Fibroblast of skin of left quadriceps (primary cell): Measurements from ENCODE around the gene CERCAM.
"Not testable (repeated sequence)": the region's sequence is repeated elsewhere in the genome, so short reads cannot be mapped to it uniquely, and the experiment has no call there.

Experiments used
- DNase-seq, 2 experiments: peaks; one replicate each; pipeline ENCODE4 v3.0.0-alpha.2; 2013; ENCODE audit warnings: low read depth in 2 of 2

CERCAM gene

DNA sequence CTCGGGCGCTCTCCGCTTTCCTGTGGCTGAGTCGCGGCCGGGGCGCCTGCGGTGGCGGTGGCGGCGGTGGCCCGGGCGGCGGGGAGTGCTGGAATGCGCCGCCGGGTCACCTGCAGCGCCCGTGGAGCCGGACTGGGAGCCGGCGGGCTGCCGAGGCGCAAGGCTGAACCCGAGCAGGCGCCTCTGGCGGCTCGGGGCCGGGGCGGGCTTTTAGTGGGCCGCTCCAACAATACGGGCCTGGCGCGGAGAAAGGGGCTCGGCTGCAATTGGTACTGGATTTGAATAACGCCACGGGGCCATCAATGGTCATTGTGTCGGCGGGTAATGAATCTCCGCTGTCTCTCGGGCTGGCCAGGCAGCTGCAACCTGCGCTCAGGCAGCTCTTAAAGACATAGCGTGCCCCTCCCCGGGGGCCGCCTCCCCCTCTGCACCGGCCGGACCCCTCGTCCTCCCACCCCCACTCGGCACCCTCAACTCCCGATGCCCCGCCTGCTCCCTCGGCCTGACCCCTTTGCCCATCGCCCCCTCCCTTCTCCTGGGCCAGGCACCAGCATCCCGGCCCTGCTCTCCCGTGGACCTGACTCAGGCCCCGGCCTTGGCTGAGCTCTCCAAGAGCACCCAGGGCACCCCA lies 27.4 kb upstream of the CERCAM start:
- DNase-seq: no peak

DNA sequence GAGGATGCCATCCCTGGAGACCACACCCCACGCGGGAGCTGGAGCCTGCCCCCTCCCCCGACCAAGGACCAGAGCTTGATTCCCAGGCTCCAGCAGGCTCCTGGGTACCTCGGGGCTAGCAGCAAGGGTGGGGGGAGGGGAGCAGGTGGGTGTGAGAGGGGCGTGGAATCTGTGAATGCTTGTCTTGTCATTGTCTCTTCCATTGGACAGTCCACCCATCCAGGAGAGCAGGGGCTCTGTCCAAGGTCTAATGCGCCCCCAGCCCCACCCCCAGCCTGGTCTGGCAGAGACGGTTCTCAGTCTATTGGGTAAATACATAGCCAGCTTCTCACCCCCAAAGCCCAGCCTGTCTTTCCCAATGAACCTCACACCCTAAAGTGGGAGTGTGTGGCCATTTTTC lies 26.7 kb upstream of the CERCAM start:
- DNase-seq: no peak

DNA sequence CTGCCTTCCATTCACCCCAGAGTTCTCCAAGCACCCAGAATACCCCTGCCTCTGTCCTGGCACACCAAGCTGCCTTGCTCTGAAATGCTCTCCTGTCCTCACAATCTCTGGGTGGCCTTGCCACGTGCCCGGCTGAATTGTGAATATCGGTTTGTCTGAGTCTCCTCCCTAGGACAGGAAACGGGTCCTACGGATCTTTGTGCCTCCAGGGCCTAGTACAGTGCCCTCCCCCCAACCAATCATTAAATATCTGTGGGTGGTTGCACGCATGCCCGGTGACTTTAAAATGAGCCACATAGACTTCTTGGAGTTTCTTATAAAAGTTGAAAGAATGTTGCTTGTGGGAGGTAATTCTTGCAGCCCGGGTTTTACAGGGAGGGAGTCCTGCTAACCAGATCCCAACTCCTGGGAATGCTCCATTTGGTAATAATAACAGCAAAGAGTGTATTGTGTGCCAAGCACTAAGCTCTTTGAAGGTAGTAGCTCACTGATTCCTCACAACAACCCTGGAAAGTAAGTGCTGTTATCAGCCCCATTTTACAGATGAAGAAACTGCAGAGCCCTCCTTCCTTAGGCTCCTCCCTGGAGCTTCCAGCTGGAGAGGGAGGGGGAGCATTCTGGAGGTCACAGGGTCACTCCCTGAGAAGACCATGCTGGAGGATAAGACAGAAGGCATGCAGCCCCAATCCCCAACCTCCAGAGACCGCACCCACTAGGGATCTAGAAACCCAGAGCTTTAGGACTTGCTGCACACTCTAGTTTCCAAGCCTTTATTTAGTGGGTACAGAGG lies 26.1 kb upstream of the CERCAM start:
- DNase-seq: no peak

DNA sequence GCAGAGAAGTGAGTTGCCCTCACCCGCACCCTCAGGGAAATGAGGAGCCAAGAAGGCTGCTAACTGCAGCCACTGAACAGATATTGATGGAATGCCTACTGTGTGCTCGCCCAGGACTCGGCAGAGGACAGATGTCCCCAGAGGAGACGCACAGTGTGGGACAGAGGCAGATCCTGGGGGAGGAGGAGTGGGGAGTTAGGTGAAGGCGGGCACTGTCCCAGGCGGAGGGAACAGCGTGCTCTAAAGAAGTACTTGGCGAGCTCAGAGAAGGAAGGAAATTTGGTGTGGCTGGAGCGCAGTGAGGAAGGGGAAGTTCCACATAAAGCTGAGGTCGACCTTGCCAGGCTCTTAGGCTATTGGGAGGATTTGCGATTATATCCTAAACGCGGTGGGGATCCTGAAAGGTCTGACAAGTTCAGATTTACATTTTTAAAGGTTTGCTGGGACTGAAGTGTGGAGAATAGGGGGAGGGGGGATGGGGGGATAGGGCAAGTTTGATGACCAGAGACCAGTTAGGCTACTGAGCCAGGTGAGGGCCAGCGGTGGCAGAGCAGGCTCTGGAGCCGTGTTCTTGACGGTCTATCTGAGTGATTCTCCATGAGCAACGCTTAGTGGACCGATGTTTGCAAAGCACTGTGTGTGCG lies 23.6 kb upstream of the CERCAM start:
- DNase-seq: no peak

DNA sequence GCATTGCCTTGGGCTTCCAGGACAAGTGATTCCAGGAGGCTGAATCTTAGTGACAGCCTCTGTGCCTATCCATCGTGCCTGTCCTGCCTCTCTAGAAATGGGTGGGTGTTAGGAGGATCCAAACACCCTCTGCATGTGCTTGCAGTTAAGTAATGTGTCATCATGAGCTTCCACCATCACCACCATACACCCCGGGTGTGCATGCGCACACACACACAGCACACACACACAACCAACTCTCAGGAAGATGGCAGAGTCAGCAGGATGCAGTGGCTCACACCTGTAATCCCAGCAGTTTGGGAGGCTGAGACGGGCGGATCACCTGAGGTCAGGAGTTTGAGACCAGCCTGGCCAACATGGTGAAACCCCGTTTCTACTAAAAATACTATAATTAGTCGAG lies 22.8 kb upstream of the CERCAM start:
- no peak for DNase-seq

DNA sequence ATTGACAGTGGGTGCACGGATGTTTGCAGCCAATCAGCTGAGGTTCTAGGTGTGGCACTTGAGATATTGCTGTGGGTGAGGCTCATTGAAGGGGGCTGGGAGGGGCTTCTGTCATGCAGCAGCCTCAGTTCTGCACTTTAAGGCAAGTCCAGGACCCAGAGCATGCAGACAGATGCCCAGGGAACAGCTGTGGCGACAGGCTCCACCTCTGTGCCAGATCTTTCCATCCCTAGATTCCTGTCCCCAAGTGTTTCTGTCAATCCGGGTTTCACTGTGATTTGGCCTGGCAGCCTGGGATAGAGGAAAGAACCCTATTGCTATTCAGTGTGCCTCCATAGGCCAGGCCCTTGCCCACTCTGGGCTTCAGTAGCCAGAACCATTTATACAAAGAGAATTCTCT lies 20.8 kb upstream of the CERCAM start:
- DNase-seq: no peak

DNA sequence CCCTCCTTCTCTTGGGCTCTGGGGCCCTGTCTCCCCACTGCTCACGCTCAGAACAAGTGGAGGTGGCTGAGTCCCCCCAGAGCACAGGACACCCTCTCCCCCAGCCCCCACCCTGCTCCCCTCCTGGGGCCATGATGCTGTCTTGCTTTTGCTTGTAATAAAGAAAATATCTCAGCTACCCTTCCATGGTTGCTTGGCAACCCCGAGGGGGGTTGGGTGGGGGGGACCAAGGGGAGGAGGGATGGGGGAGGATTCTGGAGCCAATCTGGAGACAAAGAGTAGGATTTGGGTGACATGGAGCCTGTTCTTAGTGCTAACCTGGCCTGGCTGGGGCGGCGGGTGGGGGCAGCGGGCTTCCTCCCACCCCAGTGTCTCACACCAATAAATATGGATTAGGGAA lies 16.1 kb upstream of the CERCAM start:
- DNase-seq: no peak

DNA sequence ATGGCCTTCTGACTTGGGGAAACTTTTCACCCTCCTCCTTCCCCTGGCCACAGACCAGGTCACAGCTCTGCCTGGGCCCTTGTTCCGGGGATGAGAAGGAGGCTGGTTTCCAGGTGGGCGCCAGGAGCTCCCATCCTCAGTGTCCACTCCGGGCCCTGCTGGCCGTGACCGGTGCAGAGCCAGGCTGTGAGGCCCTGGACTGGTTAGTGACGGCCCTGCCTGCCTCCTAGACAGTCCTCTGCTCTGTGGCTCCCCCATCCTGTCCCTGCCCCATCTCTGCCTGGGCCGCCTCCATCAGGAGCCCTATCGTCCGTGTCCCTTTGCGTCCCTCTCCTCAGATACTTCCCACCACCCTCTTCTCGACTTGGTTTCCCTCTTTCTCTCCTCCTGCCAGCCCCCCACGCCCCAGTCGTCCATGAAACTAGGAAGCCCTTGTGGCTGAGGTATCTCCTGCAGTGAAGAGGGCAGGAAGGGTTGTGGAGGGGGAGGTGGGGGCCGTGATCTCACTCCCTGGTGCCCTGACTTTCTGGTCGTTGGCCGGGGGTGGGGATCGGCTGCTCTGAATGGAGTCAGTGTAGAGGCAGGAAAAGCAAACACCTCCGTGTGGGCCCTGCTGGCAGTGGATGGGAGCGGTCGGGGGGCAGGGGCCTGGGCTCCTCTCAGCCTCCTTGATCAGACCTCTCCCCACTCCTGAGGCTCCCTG lies 15.4 kb upstream of the CERCAM start:
- DNase-seq: no peak

DNA sequence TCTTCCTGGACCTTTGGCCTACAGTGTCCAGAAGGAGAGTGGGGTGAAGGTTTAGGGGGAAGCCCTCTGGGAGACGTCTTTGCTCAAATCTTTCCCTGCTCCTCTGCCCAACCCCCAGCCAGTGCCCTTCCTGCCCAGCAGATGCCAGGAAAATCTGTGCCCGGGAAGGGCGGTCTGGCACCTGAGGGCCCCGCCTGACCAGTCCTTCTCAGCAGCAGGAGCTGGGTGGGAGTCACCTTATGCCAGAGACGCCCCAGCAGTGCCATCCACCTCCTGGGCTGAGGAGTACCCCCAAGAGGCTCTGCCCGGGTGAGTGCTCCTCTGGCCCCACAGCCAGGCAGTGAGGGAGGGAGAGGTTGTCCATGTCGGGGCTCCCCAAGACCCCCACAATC lies 14.9 kb upstream of the CERCAM start:
- DNase-seq: no peak

DNA sequence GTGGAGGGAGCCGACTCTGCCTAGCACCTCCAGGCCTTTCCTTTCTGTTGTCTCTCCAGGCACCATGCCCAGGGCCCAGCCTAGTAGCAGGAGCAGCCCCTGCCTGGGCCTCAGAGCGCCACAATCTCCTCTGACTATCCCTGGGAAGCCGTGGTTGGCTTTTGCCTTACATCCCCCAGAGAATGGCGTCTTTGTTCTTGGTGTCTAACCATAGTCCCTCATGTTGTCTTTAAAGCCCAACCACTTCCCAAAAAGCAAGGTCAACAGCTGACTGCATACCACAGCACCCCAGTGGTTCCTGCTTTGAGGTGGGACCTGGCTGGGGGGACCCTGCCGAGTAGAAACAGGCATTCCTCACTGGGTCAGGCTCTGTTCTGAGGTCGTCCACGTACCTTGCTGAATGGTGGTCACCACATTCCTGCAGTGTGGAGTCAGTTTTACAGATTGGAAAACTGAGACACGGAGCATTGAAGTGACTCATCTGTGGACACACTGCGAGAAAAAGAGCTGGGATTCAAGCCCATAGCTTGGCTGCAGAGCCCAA lies 13.7 kb upstream of the CERCAM start:
- DNase-seq: no peak

DNA sequence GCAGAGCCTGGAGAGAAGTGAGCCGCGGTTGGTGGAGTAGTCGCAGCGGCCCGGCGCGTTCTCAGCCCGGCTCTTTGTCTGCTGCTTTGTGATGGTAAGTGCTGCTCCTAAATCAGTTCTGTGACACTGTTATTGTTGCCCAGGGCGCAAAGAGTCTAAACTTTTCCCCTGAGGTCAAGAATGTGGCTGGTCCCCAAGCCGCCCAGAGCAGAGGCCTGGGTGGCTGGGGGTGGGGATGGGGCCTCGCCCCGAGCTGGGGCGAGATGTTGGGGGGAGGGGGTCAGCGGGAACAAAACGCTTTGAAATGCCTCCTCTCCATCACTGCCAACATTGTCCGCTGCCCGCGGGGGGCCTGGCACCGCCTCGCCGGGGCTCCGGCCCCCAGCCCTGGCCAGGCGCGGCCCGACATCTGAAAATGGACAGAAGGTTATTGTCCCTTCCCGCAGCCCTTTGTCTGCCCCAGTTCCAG lies 11.7 kb upstream of the CERCAM start:
- no peak for DNase-seq

DNA sequence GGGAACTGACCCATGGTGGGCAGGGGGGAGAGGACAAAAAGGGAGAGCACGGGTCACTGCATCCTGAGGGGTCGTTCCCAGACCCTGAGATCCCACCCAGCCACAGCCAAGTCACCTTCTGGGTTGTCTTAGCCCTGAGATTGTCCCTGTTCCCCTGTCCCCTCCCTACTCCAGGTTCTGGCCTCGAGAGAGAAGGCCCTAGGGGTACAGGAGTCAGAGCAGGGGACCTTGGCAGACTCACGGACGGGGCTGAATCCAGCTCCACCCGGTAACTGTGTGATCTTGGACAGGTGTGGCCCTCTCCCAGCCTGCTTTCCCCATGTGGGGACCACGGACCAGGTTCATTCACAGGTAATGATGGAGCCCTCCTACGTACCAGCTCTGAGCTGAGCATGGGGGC lies 11.2 kb upstream of the CERCAM start:
- no peak for DNase-seq

DNA sequence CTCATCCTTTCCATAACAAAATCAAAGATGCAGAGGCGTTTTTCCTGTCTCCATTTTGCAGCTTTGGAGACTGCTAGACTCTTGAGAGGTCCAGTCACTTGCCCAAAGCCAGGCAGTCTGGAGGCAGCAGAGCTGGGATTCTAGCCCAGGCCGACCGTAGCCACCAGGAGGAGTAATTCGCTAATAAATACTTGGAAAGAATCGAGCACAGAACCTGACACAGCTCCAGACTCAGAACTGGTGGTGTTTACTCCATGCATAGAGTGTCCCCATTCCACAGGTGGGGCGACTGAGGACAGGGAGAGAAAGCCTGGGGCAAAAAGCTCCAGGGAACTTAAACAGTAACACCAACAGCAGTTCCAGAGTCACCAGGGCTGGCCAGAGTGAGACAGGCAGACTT lies 10.7 kb upstream of the CERCAM start:
- DNase-seq: no peak

DNA sequence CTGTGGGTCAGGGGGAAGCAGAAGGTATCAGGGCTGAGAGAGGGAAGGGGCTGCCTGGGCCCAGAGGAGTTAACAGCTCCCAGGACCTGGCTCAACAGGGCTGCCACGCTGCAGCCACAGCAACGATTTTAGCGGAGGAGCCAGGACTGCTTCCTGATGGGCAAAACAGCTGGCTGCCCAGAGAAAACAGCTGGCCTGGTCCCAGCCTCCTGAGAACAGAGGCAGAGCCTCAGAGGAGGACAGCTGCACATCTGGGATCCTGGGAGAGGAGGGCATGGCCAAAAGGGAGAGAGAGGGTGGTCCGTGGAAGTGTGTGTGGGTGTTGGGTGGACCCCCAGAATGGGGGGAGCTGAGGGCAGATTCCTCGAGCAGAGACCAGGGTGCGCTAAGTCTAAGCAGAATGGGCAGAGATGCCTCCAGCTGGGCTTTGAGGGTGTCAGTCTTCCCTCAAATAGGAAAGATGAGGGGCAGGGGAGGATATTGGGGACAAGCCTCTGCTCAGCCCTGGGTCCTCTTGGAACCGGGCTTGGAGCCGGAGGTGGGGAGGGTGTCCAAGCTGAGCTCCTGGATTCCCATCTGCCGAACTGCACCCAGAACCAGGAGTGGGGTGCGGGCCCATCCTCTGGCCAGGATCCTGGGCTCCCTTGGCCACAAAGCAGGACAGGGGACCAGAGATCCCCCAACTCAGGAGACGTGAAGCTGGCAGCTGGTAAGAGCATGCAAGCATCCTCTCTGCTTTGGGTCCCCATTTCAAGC lies 9.1 kb upstream of the CERCAM start:
- DNase-seq: no peak

DNA sequence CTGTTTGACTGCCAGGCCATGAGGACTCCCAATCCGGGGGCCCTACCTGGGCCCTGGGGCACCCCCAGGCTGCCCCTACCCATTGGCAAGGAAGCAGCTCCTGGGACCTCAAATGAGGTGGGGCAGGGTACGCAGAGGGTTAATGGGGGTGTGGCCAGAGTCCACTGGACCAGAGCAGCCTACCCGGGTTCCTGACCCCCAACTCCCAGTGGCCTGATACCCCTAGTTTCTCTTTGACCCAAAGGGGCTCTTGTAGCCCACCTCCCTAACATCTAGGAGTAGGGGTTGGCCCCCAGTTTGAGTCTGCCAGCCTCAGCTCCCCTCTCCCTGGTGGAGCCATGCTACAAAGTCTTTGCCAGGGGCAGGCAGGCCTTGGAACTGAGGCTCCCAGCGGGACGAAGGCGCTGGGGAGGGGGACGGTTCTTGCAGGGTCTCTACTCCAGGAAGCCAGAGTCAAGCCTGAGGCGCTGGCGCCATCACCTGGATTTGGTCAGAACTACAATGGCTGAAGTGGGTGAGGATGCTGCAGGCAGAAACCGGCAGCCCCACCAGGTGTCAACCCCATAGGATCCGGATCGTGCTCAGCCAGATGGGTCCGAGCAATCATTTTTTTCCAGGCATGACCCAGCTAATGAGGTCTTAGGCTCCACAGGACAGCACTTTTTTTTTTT lies 8.4 kb upstream of the CERCAM start:
- DNase-seq: no peak

DNA sequence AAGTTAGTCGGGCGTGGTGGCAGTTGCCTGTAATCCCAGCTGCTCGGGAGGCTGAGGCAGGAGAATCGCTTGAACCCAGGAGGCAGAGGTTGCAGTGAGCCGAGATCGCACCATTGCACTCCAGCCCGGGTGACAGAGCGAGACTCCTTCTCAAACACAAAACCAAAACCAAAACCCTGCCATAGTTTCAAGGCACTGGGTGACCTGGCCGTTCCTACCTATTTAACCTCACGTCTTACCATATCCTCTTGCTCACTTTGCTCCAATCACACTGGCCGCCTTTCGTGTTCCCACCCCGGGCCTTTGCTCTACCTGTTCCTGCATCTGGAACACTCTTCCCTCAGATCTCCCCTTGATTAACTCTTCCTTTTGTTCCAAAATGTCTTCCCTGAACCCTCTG lies 6.9 kb upstream of the CERCAM start:
- DNase-seq: not testable (repeated sequence)

DNA sequence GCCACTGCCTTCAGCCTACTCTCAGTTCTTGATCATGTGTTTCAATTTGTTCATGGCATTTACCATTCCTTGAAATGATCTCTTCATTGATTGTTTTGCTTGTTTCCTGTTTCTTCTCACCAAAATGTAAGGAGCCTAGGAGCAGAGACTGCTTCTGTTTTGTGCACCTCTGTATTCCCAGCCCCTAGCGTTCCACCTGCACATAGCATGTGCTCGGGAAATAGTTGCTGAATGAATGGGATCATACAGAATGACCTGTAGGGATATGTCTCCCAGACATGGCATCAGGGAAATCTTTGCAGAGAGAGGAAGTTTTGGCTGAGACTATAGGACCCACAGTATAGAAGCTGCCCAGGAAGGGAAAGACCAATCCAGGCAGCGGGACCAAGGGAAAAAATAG lies 6.2 kb upstream of the CERCAM start:
- DNase-seq: no peak

DNA sequence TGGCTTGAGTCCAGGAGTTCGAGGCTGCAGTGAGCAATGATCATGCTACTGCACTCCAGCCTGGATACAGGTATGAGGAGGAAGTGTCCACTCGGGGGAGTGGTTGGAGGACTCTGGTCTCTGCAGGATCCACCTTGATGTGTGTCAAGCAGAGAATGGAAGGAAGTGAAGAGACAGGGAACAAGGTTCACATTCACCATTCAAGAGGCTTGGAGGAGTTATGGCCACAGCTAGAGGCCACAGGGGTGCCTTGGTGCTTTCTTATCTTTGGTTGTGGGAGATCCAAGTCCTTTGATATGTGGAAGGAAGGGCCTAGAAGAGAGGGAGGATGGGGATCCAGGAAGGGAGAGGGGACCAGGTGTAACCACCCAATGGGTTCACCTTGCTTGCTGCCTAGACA lies 5.4 kb upstream of the CERCAM start:
- DNase-seq: no peak

DNA sequence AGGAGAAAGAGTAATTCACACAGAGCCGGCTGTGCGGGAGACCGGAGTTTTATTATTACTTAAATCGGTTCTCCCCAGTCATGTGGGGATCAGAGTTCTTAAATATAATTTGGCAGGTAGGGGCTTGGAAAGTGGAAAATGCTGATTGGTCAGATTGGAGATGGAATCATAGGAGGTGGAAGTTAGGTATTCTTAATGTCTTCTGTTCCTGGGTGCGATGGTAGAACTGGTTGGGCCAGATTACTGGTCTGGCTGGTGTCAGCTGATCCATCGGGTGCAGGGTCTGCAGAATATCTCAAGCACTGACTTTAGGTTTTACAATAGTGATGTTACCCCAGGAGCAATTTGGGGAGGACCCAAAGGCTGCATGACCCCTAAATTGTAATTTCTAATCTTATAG lies 4.6 kb upstream of the CERCAM start:
- no peak for DNase-seq

DNA sequence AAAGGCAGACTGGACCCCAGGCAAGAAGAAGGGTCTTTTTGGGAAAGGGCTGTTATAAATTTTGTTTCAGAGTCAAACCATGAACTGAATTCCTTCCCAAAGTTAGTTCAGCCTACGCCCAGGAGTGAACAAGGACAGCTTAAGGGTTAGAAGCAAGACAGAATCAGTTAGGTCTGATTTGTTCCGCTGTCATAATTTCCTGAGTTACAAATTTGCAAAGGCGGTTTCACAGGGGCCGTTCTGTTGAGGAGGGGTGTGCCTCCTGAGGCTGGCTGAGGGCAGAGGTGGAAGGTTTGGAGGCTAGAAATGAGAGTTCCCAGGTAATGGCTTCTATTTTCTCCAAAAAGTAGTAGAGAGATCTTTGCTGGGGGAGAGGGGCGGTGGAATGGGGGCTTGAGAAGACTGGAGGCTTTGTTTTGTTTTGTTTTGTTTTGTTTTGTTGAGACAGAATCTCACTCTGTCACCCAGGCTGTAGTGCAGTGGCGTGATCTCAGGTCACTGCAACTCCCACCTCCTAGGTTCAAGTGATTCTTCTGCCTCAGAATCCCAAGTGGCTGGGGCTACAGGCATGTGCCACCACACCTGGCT lies 4.1 kb upstream of the CERCAM start:
- no peak for DNase-seq
